ENCODE measurements around the gene STK11. TPM values are rescaled to one million over a fixed set of nuclear protein-coding genes. Genes with fewer than 3 reads are reported as not detected.

The STK11 gene
- total RNA-seq, 4 donors from 2014 or later: 60.2 to 83.4 (median 71.1) TPM

- intact Hi-C loops (cut with DNase I): no loop called here
- TF ChIP-seq CTCF (IDR thresholded peaks at IDR 0.05) (no peak), POLR2A (IDR thresholded peaks at IDR 0.05) (no peak)
- 83 to 86% methylated on average over 25 to 26 of the region's 26 CpGs for WGBS, 2 donors
- H3K27ac ChIP-seq: no peak overlapping the region
- no peak for DNase-seq
- H3K4me3 ChIP-seq (replicated peaks in 1 of 3): no peak overlapping the region
- no peaks in the 10 kb centered on the region for H3K36me3 ChIP-seq
- peaks cover 22 to 34% of the 10 kb centered on the region in 2 donors for H3K4me1 ChIP-seq
- no peaks in the 10 kb centered on the region for H3K9me3 ChIP-seq
- no peaks in the 10 kb centered on the region for H3K27me3 ChIP-seq
Observed at GRCh38 chr19:1162404-1163282, 42.9 kb upstream of the STK11 start.

- H3K4me3 ChIP-seq (replicated peaks in 1 of 3): no peak overlapping the region
- 82 to 97% methylated on average over 11 to 19 of the region's 41 CpGs for WGBS, 2 donors
- H3K27me3 ChIP-seq: no peaks in the 10 kb centered on the region
- DNase-seq: no peak
- peaks cover 27 to 41% of the 10 kb centered on the region in 2 donors for H3K4me1 ChIP-seq
- no peak for TF ChIP-seq POLR2A (IDR thresholded peaks at IDR 0.05)
- peaks cover 0 to 3% of the 10 kb centered on the region in 2 donors for H3K36me3 ChIP-seq
- H3K9me3 ChIP-seq: no peaks in the 10 kb centered on the region
- intact Hi-C loops (cut with DNase I): no loop called here
- H3K27ac ChIP-seq: no peak overlapping the region
Observed at GRCh38 chr19:1163283-1163933, 42.2 kb upstream of the STK11 start.

GRCh38 chr19:1163934-1164683 lies 41.5 kb upstream of the STK11 start:
- intact Hi-C loops (cut with DNase I): no loop called here
- no peak for TF ChIP-seq CTCF (IDR thresholded peaks at IDR 0.05)
- TF ChIP-seq POLR2A (IDR thresholded peaks at IDR 0.05): no peak
- H3K27me3 ChIP-seq: no peaks in the 10 kb centered on the region
- H3K36me3 ChIP-seq: peaks cover 0 to 7% of the 10 kb centered on the region in 2 donors
- no peak for DNase-seq
- H3K27ac ChIP-seq: no peak overlapping the region
- WGBS, 2 donors: 50 to 69% methylated on average over 6 to 10 of the region's 20 CpGs
- H3K4me3 ChIP-seq (replicated peaks in 1 of 3): no peak overlapping the region
- H3K4me1 ChIP-seq: peaks cover 27 to 48% of the 10 kb centered on the region in 2 donors
- H3K9me3 ChIP-seq: no peaks in the 10 kb centered on the region

- H3K9me3 ChIP-seq: no peaks in the 10 kb centered on the region
- no peaks in the 10 kb centered on the region for H3K27me3 ChIP-seq
- WGBS, 2 donors: 78 to 95% methylated on average over 9 to 13 of the region's 21 CpGs
- peaks cover 0 to 7% of the 10 kb centered on the region in 2 donors for H3K36me3 ChIP-seq
- peak overlapping the region in 2 of 3 donors; percentile 46 to 50 for H3K27ac ChIP-seq
- H3K4me1 ChIP-seq: peaks cover 27 to 55% of the 10 kb centered on the region in 2 donors
- DNase-seq: no peak
- H3K4me3 ChIP-seq (replicated peaks in 1 of 3): no peak overlapping the region
- no peak for TF ChIP-seq CTCF (IDR thresholded peaks at IDR 0.05)
- TF ChIP-seq POLR2A (IDR thresholded peaks at IDR 0.05): no peak
- intact Hi-C loops (cut with DNase I): no loop called here
Observed at GRCh38 chr19:1164684-1165531, 40.7 kb upstream of the STK11 start.

Measured in thyroid gland (tissue), 4 donors.